Thymus (tissue), 14 donors: ENCODE data around the gene ERI2. TPM values are rescaled to one million over a fixed set of nuclear protein-coding genes. Genes with fewer than 3 reads are reported as not detected.

Experiments
- DNase-seq, 9 donors: peaks; one replicate each; pipeline ENCODE4 v3.0.0-alpha.2; 2013; ENCODE audit warnings: low spot score in 9 of 9, low read depth in 6 of 9, missing footprints in 1 of 9
- H3K27ac ChIP-seq, 2 donors: one replicate each; pipeline ENCODE4 v1.5.1; 2013; ENCODE audit warnings: control low read depth in 1 of 2, low read depth in 1 of 2, low read length in 1 of 2, mild to moderate bottlenecking in 1 of 2, moderate library complexity in 1 of 2
- H3K27me3 ChIP-seq, 2 donors: one replicate each; pipeline ENCODE4 v1.5.1; 2013; ENCODE audit warnings: low read length in 1 of 2; ENCODE audit not compliant: control insufficient read depth in 2 of 2, insufficient read depth in 1 of 2
- H3K36me3 ChIP-seq, 2 donors: one replicate each; pipeline ENCODE4 v1.5.1; 2013; ENCODE audit warnings: low read length in 1 of 2, mild to moderate bottlenecking in 1 of 2, moderate library complexity in 1 of 2; ENCODE audit not compliant: control insufficient read depth in 2 of 2, insufficient read depth in 2 of 2
- H3K4me1 ChIP-seq, 2 donors: one replicate each; pipeline ENCODE4 v1.5.1; 2013; ENCODE audit warnings: low read length in 2 of 2; ENCODE audit not compliant: control insufficient read depth in 2 of 2, insufficient read depth in 2 of 2
- H3K4me3 ChIP-seq, 2 donors: one replicate each; pipeline ENCODE4 v1.5.1; 2013; ENCODE audit warnings: low read length in 2 of 2, control low read depth in 1 of 2, mild to moderate bottlenecking in 1 of 2
- H3K9me3 ChIP-seq, 2 donors: one replicate each; pipeline ENCODE4 v1.5.1; 2013; ENCODE audit warnings: low read length in 1 of 2, mild to moderate bottlenecking in 1 of 2; ENCODE audit not compliant: control insufficient read depth in 2 of 2, insufficient read depth in 1 of 2
- WGBS: extraction: QIAGEN DNeasy Blood & Tissue Kit; methylation state at CpG from one replicate; pipeline ENCODE4 v1.1.7; 2013; 5-methylcytosine and 5-hydroxymethylcytosine counted together
- long read RNA-seq, 10 donors: transcript quantifications; one replicate each; lab custom pipeline, GENCODE V29; 2026
- polyA plus RNA-seq: library from polyadenylated mRNA; stranded (reverse); fragments of 200-250 nt; gene quantifications from one replicate; pipeline ENCODE4 v1.2.3, GENCODE V29; 2013
- total RNA-seq: library from RNA; stranded (reverse); fragments of 120-200 nt; gene quantifications from one replicate; pipeline ENCODE4 v1.2.4, GENCODE V29; 2013
- donor health status: healthy.

The ERI2 gene
- 20.1 TPM for total RNA-seq
- 12.2 TPM for polyA plus RNA-seq
- long read RNA-seq, donor 1, result 0 reads
- long read RNA-seq, donor 2, result 0 reads
- long read RNA-seq, donor 3, partial matches to known transcripts, result 0 of 6 reads
- long read RNA-seq, donor 3, other reads (novel, unspliced or antisense), result 0 of 6 reads
- long read RNA-seq, donor 4, transcript ERI2-203 (1 exons, 3,846 nt), result major isoform, 6 of 8 reads
- long read RNA-seq, donor 4, partial matches to known transcripts, result 0 of 8 reads
- long read RNA-seq, donor 4, other reads (novel, unspliced or antisense), result 0 of 8 reads
- long read RNA-seq, donor 5, transcript ERI2-203 (1 exons, 3,846 nt), result major isoform, 17 of 20 reads
- long read RNA-seq, donor 5, partial matches to known transcripts, result 0 of 20 reads
- long read RNA-seq, donor 5, other reads (novel, unspliced or antisense), result 0 of 20 reads
- long read RNA-seq, donor 6, partial matches to known transcripts, result 12 of 17 reads
- long read RNA-seq, donor 6, other reads (novel, unspliced or antisense), result 0 of 17 reads
- long read RNA-seq, donor 7, transcript ERI2-203 (1 exons, 3,846 nt), result major isoform, 6 of 9 reads
- long read RNA-seq, donor 7, partial matches to known transcripts, result 0 of 9 reads
- long read RNA-seq, donor 7, other reads (novel, unspliced or antisense), result 0 of 9 reads
- long read RNA-seq, donor 8, partial matches to known transcripts, result 0 of 3 reads
- long read RNA-seq, donor 8, other reads (novel, unspliced or antisense), result 0 of 3 reads
- long read RNA-seq, donor 9, partial matches to known transcripts, result 0 of 2 reads
- long read RNA-seq, donor 9, other reads (novel, unspliced or antisense), result 0 of 2 reads
- long read RNA-seq, donor 10, partial matches to known transcripts, result 0 of 5 reads
- long read RNA-seq, donor 10, other reads (novel, unspliced or antisense), result 0 of 5 reads

DNA sequence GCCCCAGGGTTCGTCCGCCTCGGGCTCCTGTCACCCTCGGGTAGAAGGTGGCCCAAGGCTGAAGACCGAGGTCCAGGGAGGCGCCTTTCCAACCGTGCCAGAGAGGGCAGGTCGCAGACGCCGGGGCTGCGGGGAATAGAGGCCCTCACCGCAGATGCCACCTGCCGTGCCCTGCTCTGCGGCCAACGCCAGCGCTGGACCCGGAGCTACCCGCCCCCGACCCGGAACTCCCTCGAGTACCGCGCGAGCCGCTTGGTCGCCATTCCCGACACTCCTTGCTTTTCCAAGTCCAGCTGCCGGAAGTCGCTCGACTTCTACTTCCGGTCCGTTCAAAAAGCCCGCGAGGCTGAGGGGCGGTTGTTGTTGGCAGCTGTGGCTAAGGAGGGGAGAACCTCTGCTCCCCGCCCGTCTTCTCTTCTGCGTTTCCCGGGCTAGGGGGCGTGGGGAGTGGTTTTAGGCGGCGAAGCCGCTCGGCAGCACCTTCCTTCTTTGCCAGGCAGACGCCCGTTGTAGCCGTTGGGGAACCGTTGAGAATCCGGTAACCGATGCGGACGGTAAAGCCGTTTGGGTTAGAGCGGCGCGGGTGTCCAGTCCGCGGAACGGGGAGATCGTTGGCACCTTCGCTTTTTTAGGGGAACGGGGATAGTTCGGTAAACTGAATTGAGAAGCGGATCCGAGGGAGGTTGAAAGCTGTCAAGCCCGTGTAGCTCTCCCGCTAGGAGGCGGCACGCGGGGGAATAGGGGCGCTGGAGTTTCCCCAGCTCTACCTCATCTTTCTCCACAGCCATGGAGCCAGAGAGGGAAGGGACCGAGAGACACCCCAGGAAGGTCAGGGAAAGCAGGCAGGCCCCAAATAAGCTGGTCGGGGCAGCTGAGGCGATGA is at the start of gene ERI2, which contains the start of gene REXO5:
TSS of gene ERI2 (minus strand) at position 305 of the 883 bp plus-strand sequence. CDS start at position 263, 42 bp downstream.
TSS of gene REXO5 (plus strand) at position 360 of the 883 bp plus-strand sequence. CDS start at position 787, 427 bp downstream.
- DNase-seq, result peak; percentile 61 to 90 (median 73)
- peak within 1 kb of the TSS; percentile 82 to 96 for H3K27ac ChIP-seq
- no peaks in the 10 kb centered on the region for H3K27me3 ChIP-seq
- H3K36me3 ChIP-seq, result peaks cover 0 to 5% of the 10 kb centered on the region in 2 donors
- peak within 1 kb of the TSS; percentile 62 to 77 for H3K4me3 ChIP-seq
- under 1% methylated on average over 74 of the region's 74 CpGs for WGBS
- H3K9me3 ChIP-seq, result no peaks in the 10 kb centered on the region
- peaks cover 12 to 13% of the 10 kb centered on the region in 2 donors for H3K4me1 ChIP-seq

GRCh38 chr16:20854963-20855362 is 48.7 kb upstream of the ERI2 start:
- no peaks in the 10 kb centered on the region for H3K9me3 ChIP-seq
- peaks cover 8 to 11% of the 10 kb centered on the region in 2 donors for H3K36me3 ChIP-seq
- 97% methylated on average over 2 of the region's 2 CpGs for WGBS
- no peaks in the 10 kb centered on the region for H3K27me3 ChIP-seq
- H3K4me1 ChIP-seq, result no peaks in the 10 kb centered on the region
- no peak for DNase-seq
- H3K27ac ChIP-seq, result no peak overlapping the region
- no peak overlapping the region for H3K4me3 ChIP-seq

- Histone ChIP-seq H3K9me3 (no peaks in the 10 kb centered on the region), H3K4me3 (no peak overlapping the region), H3K27ac (no peak overlapping the region), H3K27me3 (no peaks in the 10 kb centered on the region), H3K36me3 (peaks cover 3 to 6% of the 10 kb centered on the region in 2 donors), H3K4me1 (no peaks in the 10 kb centered on the region)
- no peak for DNase-seq
- WGBS, result 98% methylated on average over 3 of the region's 3 CpGs
These were observed 47.8 kb upstream of the ERI2 start for GRCh38 chr16:20853981-20854620.

- WGBS, result 98% methylated on average over 5 of the region's 5 CpGs
- no peaks in the 10 kb centered on the region for H3K4me1 ChIP-seq
- DNase-seq, result no peak
- H3K9me3 ChIP-seq, result no peaks in the 10 kb centered on the region
- H3K4me3 ChIP-seq, result no peak overlapping the region
- no peaks in the 10 kb centered on the region for H3K27me3 ChIP-seq
- peaks cover 3 to 6% of the 10 kb centered on the region in 2 donors for H3K36me3 ChIP-seq
- no peak overlapping the region for H3K27ac ChIP-seq
These were observed 46.9 kb upstream of the ERI2 start for GRCh38 chr16:20853143-20853542.

DNA sequence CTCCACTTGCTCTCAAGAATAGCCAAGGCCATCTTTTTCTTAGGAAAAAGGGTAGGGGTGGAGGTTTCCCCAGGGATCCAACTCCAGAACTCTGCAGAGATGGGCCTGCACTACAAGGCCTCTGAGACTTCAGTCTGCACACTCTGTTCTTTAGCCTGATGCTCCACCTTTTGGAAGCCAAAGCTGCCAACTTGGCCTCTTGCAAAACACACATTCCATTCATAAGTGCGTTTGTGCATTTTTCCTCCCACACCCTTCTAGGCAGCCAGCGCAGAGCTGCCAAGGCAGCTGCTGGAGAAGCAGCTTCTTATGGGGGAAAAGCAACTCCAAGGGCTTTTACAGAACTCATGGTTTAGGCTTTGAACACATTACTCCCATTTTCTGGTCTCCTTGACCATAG is 45.3 kb upstream of the ERI2 start:
- Histone ChIP-seq H3K4me3 (no peak overlapping the region), H3K36me3 (peaks cover 7 to 12% of the 10 kb centered on the region in 2 donors), H3K4me1 (no peaks in the 10 kb centered on the region), H3K27ac (no peak overlapping the region), H3K27me3 (no peaks in the 10 kb centered on the region), H3K9me3 (no peaks in the 10 kb centered on the region)
- WGBS, result 92% methylated on average over 2 of the region's 2 CpGs
- DNase-seq, result no peak

GRCh38 chr16:20850981-20851380 is 44.7 kb upstream of the ERI2 start:
- Histone ChIP-seq H3K4me3 (no peak overlapping the region), H3K36me3 (peaks cover 10 to 17% of the 10 kb centered on the region in 2 donors), H3K27me3 (no peaks in the 10 kb centered on the region), H3K4me1 (no peaks in the 10 kb centered on the region), H3K9me3 (no peaks in the 10 kb centered on the region), H3K27ac (no peak overlapping the region)
- 94% methylated on average over 3 of the region's 3 CpGs for WGBS
- DNase-seq, result no peak

DNA sequence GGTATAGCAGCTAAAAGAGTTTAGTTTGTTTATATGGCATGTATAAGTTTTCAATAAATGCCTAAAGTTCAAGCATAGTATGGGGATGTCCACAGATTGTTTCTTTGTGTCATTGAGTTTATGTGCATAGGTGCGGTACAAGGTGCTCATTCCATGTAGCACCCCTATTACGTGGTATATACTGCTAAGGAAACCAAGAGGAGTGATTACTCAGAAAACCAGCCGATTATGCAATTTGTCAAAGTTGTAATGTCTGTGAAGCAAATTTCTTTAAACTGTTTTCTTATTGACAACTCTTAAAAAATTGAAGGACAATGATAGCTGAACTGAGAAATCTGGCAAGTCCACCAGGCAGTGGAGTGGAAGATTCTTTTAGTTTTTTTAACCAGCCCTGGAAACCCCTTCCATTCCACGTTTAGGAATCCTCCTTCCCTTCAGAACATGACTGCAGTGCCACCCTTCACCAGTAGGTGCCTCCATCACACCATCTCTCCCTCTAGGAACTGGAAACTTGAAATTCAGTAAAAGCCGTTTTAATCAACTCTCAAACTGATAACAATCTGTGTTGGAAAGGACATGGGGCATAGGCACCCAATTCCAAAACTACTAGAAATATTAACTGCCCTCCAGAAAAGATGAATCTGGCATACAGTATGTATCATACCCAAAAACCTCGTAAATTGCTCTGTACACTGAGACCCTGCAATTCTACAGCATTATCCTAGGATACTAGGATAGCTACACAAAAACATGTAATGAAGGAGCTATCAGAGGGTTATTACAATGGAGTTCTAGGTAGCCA is 43.5 kb upstream of the ERI2 start:
- no peak overlapping the region for H3K4me3 ChIP-seq
- no peaks in the 10 kb centered on the region for H3K27me3 ChIP-seq
- WGBS, result 61% methylated on average over 6 of the region's 6 CpGs
- H3K27ac ChIP-seq, result no peak overlapping the region
- peak in 8 of 9 donors; percentile 21 to 73 (median 48) for DNase-seq
- peaks cover 11 to 23% of the 10 kb centered on the region in 2 donors for H3K36me3 ChIP-seq
- no peaks in the 10 kb centered on the region for H3K9me3 ChIP-seq
- peaks cover 3 to 5% of the 10 kb centered on the region in 2 donors for H3K4me1 ChIP-seq
